ACHN (cell line): ENCODE measurements around the gene MSH5.
"Not testable (repeated sequence)": the region's sequence is repeated elsewhere in the genome, so short reads cannot be mapped to it uniquely, and the experiment has no call there.

Experiments
- DNase-seq: peaks from one replicate; pipeline ENCODE4 v3.0.0-alpha.2; 2015
- in situ Hi-C: cut with HindIII; loops from 2 replicates; pipeline ENCODE4 v1.10.0; 2017; ENCODE audit warnings: low sequenced_read_pairs, low pct_ligation_motif_present, low pct_unique_long_range_greater_than_20kb

MSH5 gene

DNA sequence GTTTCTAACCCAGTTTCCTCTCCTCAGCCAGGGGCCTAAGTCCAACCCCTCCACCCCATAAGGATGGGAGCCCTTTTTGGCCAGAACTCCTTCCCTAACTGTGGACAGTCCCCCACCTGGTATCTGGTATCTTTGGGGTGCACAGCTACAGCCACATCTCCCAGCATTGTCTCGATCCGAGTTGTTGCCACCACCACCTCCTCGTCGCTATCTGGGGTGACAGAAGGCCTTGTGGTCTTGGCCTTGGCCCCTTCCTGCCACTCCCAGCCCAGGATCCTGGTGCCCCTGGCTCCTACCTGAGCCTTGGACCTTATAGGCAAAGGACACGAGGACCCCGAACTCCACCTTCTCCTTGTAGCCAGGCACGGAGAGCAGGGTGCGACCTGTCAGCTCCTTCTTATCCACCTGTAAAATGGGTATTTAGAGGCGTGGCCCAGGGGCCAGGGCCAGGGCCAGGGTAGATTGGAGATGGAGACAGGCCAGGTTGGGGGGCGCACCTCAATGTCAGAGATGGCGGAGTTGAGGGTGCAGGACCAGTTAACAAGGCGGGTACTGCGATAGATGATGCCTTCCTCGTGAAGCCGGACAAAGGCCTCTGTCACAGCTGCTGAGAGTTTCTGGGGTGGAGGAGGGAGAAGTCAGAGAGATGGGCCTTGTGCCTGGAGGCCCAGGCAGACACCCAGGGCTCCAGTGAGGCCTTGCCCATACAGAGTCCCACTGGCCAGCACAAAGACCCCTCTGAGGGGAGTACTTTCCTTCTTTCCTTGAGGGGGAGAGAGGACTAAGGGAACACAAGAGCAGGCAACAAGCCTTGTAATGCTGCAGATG is 44.5 kb downstream of the MSH5 start:
- in situ Hi-C loops = no loop called here
- DNase-seq = no peak

- DNase-seq = no peak
- in situ Hi-C loops = no loop called here
These were observed 45.7 kb downstream of the MSH5 start for GRCh38 chr6:31785475-31785874.

DNA sequence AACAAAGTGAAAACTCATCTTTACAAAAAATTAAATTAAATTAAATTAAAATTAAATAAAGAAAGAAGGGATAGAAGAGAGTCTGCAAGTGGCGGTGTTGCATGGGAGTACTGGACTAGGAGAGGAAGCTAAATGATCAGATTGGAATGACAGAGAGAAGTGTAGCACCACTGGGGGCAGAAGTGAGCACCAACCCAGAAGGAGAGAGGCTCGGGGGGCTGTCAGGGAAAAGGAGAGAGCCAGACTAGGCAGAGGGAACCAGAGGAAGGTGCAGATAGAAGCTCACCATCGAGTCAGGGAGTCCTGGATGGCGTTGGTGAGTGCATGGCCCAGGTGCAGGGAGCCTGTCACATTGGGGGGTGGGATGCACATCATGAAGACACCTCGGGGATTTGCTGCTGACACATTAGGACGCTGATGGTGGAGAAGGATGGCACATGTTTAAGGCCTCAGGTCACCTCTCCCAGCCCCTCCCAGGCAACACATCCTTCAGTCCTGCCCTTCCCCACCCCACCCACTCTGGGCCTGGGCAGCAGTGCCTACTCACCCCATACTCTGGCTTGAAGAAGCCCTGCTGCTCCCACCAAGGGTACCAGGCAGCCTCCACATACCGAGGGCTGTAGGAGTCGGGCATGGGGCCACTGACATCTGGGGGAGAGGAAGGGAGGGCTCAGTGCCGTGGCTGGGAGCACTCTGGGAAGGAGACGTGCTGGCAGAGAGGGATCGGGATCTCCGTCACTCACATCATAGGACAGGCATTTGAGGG is 51.7 kb downstream of the MSH5 start:
- in situ Hi-C loops = no loop called here

GRCh38 chr6:31792090-31792374 is 52.2 kb downstream of the MSH5 start:
- in situ Hi-C loops = no loop called here
- no peak for DNase-seq

More for the DNA sequence above, 51.7 kb downstream of the MSH5 start:
- DNase-seq = peak; percentile 45

GRCh38 chr6:31792761-31793171 is 53.0 kb downstream of the MSH5 start:
- DNase-seq = peak; percentile 32
- in situ Hi-C loops = no loop called here

DNA sequence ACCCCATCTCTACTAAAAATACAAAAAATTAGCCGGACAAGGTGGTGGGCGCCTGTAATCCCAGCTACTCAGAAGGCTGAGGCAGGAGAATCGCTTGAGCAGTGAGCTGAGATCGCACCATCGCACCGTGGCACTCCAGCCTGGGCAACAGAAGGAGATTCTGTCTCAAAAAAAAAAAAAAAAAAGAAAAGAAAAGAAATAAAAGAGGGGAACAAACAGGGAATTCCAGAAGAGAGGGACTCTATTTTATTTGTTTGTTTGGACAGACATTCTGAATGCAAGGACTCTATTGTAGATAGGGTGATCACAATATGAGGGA is 54.1 kb downstream of the MSH5 start:
- DNase-seq, in situ Hi-C loops: not testable (repeated sequence)

- DNase-seq = peak; percentile 31
- in situ Hi-C loops = no loop called here
These were observed 54.6 kb downstream of the MSH5 start for GRCh38 chr6:31794294-31794865.

DNA sequence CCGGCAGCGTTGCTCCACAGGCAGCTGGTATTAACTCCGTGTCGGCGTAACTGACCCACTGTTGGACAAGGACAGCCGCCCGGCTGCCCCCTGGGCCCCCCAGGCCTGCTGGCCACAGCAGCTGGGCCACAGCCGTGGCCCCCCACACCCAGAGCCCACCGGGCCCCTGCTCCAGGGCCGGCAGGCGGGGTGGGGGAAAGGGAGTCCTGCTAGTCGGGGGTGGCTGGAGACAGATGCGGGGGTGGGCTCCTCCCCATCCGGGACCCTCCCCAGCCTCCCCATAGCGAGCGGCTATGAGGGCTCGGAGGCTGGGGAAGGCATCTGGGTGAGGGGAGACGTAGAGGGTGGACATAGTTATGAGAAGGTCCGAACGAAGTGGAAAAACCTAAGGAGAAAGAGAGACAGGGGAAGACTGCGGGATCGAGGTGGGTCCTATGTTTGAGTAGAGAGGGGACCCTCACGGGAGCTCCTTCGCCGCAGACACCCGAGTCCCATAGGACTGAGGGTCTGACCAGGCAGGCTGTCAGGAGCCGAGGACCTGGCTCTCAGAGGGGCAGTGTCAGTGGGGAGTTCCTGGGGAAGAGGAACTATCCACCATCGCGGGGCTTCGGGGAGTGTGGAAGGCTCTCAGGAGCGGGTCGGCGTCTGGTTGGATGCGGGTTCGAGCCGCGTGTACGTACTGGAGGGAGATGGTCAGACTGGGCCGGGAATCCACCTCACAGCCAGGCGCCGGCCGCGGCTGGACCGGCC is 55.2 kb downstream of the MSH5 start:
- in situ Hi-C loops = no loop called here
- DNase-seq = peak; percentile 41

DNA sequence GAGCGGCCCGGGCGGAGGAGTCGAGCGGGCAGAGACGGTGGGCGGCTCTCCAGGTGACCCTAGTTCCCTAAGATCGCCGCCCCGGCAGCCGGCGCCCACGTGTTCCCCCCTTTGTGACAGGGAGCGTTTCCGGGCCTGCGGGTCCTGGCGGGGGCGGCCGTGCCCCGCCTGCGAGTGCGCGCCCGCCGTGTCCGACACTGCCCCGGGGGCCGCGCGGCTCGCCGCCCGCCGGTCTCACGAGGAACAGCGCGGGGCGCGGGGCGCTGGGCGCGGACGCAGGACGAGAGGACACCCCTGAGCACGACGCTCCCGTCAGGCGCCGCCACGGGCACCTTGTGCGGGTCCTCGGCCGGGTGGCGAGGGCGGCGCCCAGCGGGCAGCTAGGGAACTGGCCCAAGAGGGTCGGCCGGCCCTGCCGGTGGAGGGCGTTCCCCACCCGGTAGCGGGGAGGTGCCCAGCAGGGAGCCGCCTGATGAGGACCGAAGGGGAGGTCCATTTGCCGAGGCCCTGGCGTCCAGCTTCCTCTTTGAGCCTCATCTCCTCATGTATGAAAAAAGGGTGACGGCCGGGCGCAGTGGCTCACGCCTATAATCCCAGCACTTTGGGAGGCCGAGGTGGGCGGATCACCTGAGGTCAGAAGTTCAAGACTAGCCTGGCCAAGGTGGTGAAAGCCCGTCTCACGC is 56.0 kb downstream of the MSH5 start, which contains the start of gene VARS1:
VARS1 (minus strand) TSS at position 137 of the 683 bp plus-strand sequence. CDS start 535 bp downstream, outside the sequence.
- in situ Hi-C loops = no loop called here
- DNase-seq = peak; percentile 92

GRCh38 chr6:31796993-31797385 is 57.2 kb downstream of the MSH5 start:
- in situ Hi-C loops = no loop called here
- no peak for DNase-seq

- no peak for DNase-seq
- in situ Hi-C loops = no loop called here
These were observed 57.8 kb downstream of the MSH5 start for GRCh38 chr6:31797588-31797987.

GRCh38 chr6:31799781-31800180 is 60.0 kb downstream of the MSH5 start:
- in situ Hi-C loops = no loop called here
- DNase-seq = no peak

DNA sequence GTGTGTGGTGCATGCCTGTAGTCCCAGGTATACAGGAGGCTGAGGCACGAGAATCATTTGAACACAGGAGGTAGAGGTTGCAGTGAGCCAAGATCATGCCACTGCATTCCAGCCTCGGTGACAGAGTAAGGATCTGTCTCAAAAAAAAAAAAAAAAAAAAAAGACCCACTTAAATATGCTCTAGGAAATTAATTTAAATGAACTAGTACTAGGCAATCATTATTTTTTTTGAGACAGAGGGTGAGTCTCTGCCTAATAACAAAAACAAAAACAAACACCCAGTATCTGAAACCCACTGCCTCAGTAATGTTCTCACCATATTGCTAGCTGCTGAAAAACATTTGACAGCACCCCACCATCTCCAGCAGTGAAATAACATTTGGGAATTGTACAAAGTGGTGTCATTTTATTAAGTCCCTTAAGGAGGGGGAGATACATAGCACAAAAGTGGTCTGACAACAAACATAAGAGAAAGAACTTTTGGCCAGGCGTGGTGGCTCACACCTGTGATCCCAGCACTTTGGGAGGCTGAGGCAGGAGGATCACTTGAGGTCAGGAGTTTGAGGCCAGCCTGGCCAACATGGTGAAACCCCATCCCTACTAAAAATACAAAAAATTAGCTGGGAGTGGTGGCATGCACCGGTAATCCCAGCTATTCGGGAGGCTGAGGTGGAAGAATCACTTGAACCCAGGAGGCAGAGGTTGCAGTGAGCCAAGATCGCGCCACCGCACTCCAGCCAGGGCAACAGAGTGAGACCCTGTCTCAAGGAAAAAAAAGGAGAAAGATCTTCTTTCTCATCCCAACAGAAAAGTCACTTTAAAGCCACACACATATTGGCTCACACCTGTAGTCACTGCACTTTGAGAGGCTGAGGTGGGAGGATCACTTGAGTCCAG is 61.5 kb downstream of the MSH5 start:
- in situ Hi-C loops, DNase-seq: not testable (repeated sequence)

DNA sequence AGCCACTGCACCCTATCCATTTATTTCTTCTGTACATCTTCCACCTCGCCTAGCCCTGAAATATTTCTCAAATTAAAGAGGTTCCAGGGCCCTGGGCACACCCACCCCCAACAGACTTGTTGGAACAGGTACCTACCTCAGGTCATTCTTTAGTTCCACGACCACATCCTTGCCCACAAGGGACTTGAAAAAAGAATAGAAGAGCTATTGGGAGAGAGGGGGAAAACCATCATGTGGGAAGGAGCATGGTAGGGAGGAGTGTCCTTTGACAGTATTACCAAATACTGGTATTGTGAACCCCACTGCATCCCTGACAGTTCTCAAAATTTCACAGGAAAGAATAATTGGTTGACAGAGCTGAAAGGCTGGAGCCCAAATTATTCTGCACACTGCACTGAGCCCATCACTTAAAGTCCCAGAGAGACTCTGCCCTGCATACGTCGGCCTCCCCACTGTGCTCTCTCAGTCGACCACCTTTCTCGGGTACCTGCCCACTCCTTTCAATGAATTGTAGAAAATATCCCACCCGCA is 66.2 kb downstream of the MSH5 start:
- DNase-seq = no peak
- in situ Hi-C loops = no loop called here

GRCh38 chr6:31806470-31807272 is 66.9 kb downstream of the MSH5 start, which contains the start of gene LSM2:
Gene LSM2, minus strand, starts transcription at chr6:31806966. Its CDS starts 209 bp downstream, at chr6:31806757.
- in situ Hi-C loops = no loop called here
- DNase-seq = peak; percentile 92

GRCh38 chr6:31808599-31808998 is 68.8 kb downstream of the MSH5 start:
- in situ Hi-C loops, DNase-seq: not testable (repeated sequence)
